H1 (cell line): ENCODE results near the gene GSTO2. TPM values are rescaled to one million over a fixed set of nuclear protein-coding genes. Genes with fewer than 3 reads are reported as not detected.

Source experiments
- CTCF ChIA-PET: fragments of 300-600 bp; sonication (Branson Sonifier 250); formaldehyde crosslinking; loops from one replicate; lab custom pipeline; 2021; ENCODE audit not compliant: partially characterized antibody; lab: Charles Lee
- POLR2A ChIA-PET: fragments of 300-600 bp; sonication (Branson Sonifier 250); formaldehyde crosslinking; loops from one replicate; lab custom pipeline; 2021; ENCODE audit warnings: inconsistent platforms; ENCODE audit not compliant: partially characterized antibody; lab: Charles Lee
- DNase-seq, 2 experiments: peaks; one replicate each; pipeline versions ENCODE4 v3.0.0 to v3.0.0-alpha.2; 2010 to 2022; ENCODE audit warnings: low spot score in 2 of 2, low read depth in 1 of 2, mixed read lengths in 1 of 2
- FAIRE-seq: peaks from 2 replicates; lab custom pipeline; 2011; peaks lifted over from hg19 to GRCh38; lab: Jason Lieb, UNC
- H2AFZ ChIP-seq: 2 replicates; pipeline ENCODE4 v1.8.1; 2012; ENCODE audit warnings: low read length, inconsistent platforms
- H2AK5ac ChIP-seq: 2 replicates; pipeline ENCODE4 v1.6.1; 2013; ENCODE audit warnings: low read depth, low read length
- H2BK120ac ChIP-seq: replicated peaks from 2 replicates; pipeline ENCODE3; 2013; ENCODE audit warnings: low read depth, low read length, inconsistent platforms
- H2BK12ac ChIP-seq: 2 replicates; pipeline ENCODE4 v1.6.1; 2013; ENCODE audit warnings: low read depth, low read length
- H2BK15ac ChIP-seq: 2 replicates; pipeline ENCODE4 v1.6.1; 2013; ENCODE audit warnings: low read length
- H2BK20ac ChIP-seq: 2 replicates; pipeline ENCODE4 v1.6.1; 2013; ENCODE audit warnings: low read length
- H2BK5ac ChIP-seq: 2 replicates; pipeline ENCODE4 v1.6.1; 2013; ENCODE audit warnings: low read depth, low read length
- H3K14ac ChIP-seq: 2 replicates; pipeline ENCODE4 v1.6.1; 2013; ENCODE audit warnings: inconsistent platforms; ENCODE audit not compliant: insufficient read length
- H3K18ac ChIP-seq: 2 replicates; pipeline ENCODE4 v1.6.1; 2013; ENCODE audit warnings: low read length; ENCODE audit errors: extremely low read depth
- H3K23ac ChIP-seq: 2 replicates; pipeline ENCODE4 v1.6.1; 2013; ENCODE audit warnings: inconsistent platforms; ENCODE audit not compliant: insufficient read length
- H3K23me2 ChIP-seq: 2 replicates; pipeline ENCODE4 v1.6.1; 2013; ENCODE audit warnings: low read depth, low read length
- H3K27ac ChIP-seq: 2 replicates; pipeline ENCODE4 v1.6.1; 2011; ENCODE audit warnings: low read depth, low read length, inconsistent platforms
- H3K27me3 ChIP-seq, 4 experiments: replicated peaks in 1 of 4; 1 replicate in 1 of 4; 2 replicates in 3 of 4; pipeline versions ENCODE4 v1.6.1 to v1.8.1; 2011 to 2013; ENCODE audit warnings: low read length in 3 of 4, mild to moderate bottlenecking in 3 of 4, inconsistent platforms in 2 of 4, mixed read lengths in 2 of 4, moderate library complexity in 1 of 4; ENCODE audit not compliant: control insufficient read depth in 3 of 4, insufficient read depth in 3 of 4; ENCODE audit errors: extremely low read depth in 1 of 4
- H3K36me3 ChIP-seq, 4 experiments: 2 replicates each; pipeline versions ENCODE4 v1.6.1 to v1.8.1; 2011 to 2013; ENCODE audit warnings: mild to moderate bottlenecking in 4 of 4, low read length in 3 of 4, moderate library complexity in 2 of 4, control low read depth in 1 of 4, inconsistent platforms in 1 of 4; ENCODE audit not compliant: insufficient read depth in 4 of 4, control insufficient read depth in 2 of 4
- H3K4ac ChIP-seq: replicated peaks from 2 replicates; pipeline ENCODE3; 2013; ENCODE audit warnings: low read length, low read depth, mixed read lengths, inconsistent platforms; ENCODE audit not compliant: insufficient read length
- H3K4me1 ChIP-seq, 4 experiments: replicated peaks in 1 of 4; 1 replicate in 1 of 4; 2 replicates in 3 of 4; pipeline versions ENCODE4 v1.6.1 to v1.8.1; 2011 to 2013; ENCODE audit warnings: low read length in 3 of 4, inconsistent platforms in 2 of 4, mixed read lengths in 1 of 4; ENCODE audit not compliant: insufficient read depth in 4 of 4, control insufficient read depth in 3 of 4
- H3K4me2 ChIP-seq, 2 experiments: 2 replicates each; pipeline versions ENCODE4 v1.6.1 to v1.8.1; 2011 to 2013; ENCODE audit warnings: low read depth in 2 of 2, low read length in 2 of 2, control low read depth in 1 of 2, inconsistent platforms in 1 of 2, mild to moderate bottlenecking in 1 of 2; ENCODE audit not compliant: insufficient read depth in 1 of 2
- H3K4me3 ChIP-seq, 4 experiments: fragments of 200-600, 300-600 bp in 1 of 4; sonication (generic), shearing (Covaris generic), sonication (Bioruptor Twin) in 1 of 4; 2 replicates each; pipeline versions ENCODE4 v1.5.1 to v1.8.1; 2011 to 2016; ENCODE audit warnings: low read length in 4 of 4, low read depth in 3 of 4, control low read depth in 2 of 4, inconsistent platforms in 2 of 4, mild to moderate bottlenecking in 2 of 4, mixed read lengths in 1 of 4, moderate library complexity in 1 of 4; ENCODE audit not compliant: insufficient read depth in 2 of 4; ENCODE audit errors: extremely low read depth in 1 of 4
- H3K56ac ChIP-seq: replicated peaks from 2 replicates; pipeline ENCODE3; 2013; ENCODE audit warnings: low read depth, mild to moderate bottlenecking, mixed read lengths, low read length, inconsistent platforms; ENCODE audit not compliant: insufficient read length
- H3K79me1 ChIP-seq: 2 replicates; pipeline ENCODE4 v1.6.1; 2013; ENCODE audit warnings: low read depth, low read length, control low read depth
- H3K79me2 ChIP-seq, 2 experiments: 2 replicates each; pipeline versions ENCODE4 v1.6.1 to v1.8.1; 2012 to 2013; ENCODE audit warnings: low read length in 2 of 2, mild to moderate bottlenecking in 2 of 2, inconsistent platforms in 1 of 2; ENCODE audit not compliant: insufficient read depth in 2 of 2, control insufficient read depth in 1 of 2
- H3K9ac ChIP-seq, 4 experiments: replicated peaks in 1 of 4; 1 replicate in 1 of 4; 2 replicates in 3 of 4; pipeline versions ENCODE4 v1.6.1 to v1.8.1; 2011 to 2013; ENCODE audit warnings: low read depth in 3 of 4, low read length in 3 of 4, control low read depth in 2 of 4, mild to moderate bottlenecking in 2 of 4, moderate library complexity in 2 of 4, inconsistent platforms in 1 of 4; ENCODE audit errors: extremely low read depth in 1 of 4
- H3K9me3 ChIP-seq, 2 experiments: 2 replicates each; pipeline versions ENCODE4 v1.6.1 to v1.8.1; 2012 to 2013; ENCODE audit warnings: mild to moderate bottlenecking in 2 of 2, moderate library complexity in 2 of 2, control low read depth in 1 of 2, inconsistent platforms in 1 of 2, low read depth in 1 of 2, low read length in 1 of 2, mixed read lengths in 1 of 2; ENCODE audit not compliant: insufficient read depth in 2 of 2
- H4K20me1 ChIP-seq, 2 experiments: replicated peaks in 1 of 2; 2 replicates each; pipeline versions ENCODE3 to v1.8.1; 2011 to 2013; ENCODE audit warnings: inconsistent platforms in 2 of 2, low read length in 2 of 2, mild to moderate bottlenecking in 1 of 2; ENCODE audit not compliant: insufficient read depth in 2 of 2, control insufficient read depth in 1 of 2
- H4K5ac ChIP-seq: 2 replicates; pipeline ENCODE4 v1.6.1; 2013; ENCODE audit warnings: low read length, low read depth, mixed read lengths, inconsistent platforms; ENCODE audit not compliant: insufficient read length
- H4K8ac ChIP-seq: 2 replicates; pipeline ENCODE4 v1.8.0; 2013; ENCODE audit warnings: mild to moderate bottlenecking, moderate library complexity, low read length, inconsistent platforms; ENCODE audit not compliant: insufficient read depth; ENCODE audit errors: extremely low read depth
- H4K91ac ChIP-seq: replicated peaks from 2 replicates; pipeline ENCODE3; 2013; ENCODE audit warnings: low read length, mixed read lengths, inconsistent platforms; ENCODE audit not compliant: insufficient read length
- CREB1 ChIP-seq: IDR thresholded peaks from 2 replicates; pipeline ENCODE4 v1.6.1; 2012; ENCODE audit warnings: inconsistent platforms
- HDAC6 ChIP-seq: IDR thresholded peaks from one replicate; pipeline ENCODE4 v1.7.1; 2012; ENCODE audit warnings: low read depth, mild to moderate bottlenecking, inconsistent platforms, low read length, moderate library complexity
- JUND ChIP-seq: IDR thresholded peaks from 2 replicates; pipeline ENCODE4 v1.6.1; 2011; ENCODE audit warnings: mild to moderate bottlenecking, improper control_type of control experiment, low read length
- RAD21 ChIP-seq, 2 experiments: IDR thresholded peaks in 1 of 2; conservative IDR thresholded peaks in 1 of 2; 2 replicates each; pipeline ENCODE4 v1.6.1; 2011; ENCODE audit warnings: low read depth in 2 of 2, low read length in 2 of 2, improper control_type of control experiment in 1 of 2, inconsistent platforms in 1 of 2, mild to moderate bottlenecking in 1 of 2, moderate library complexity in 1 of 2
- RXRA ChIP-seq: IDR thresholded peaks from 2 replicates; pipeline ENCODE4 v1.6.1; 2011; ENCODE audit warnings: low read depth, mild to moderate bottlenecking, low read length, moderate library complexity; ENCODE audit not compliant: insufficient read depth
- SIN3A ChIP-seq, 2 experiments: IDR thresholded peaks in 1 of 2; conservative IDR thresholded peaks in 1 of 2; 2 replicates each; pipeline ENCODE4 v1.6.1; 2011 to 2012; ENCODE audit warnings: low read length in 2 of 2, improper control_type of control experiment in 1 of 2, low read depth in 1 of 2, mild to moderate bottlenecking in 1 of 2
- WGBS, 2 experiments: shearing (Covaris generic) in 1 of 2; methylation state at CpG; one replicate each; pipeline versions ENCODE4 v1.1.6 to v1.1.7; 2013 to 2015; ENCODE audit warnings: low lambda C conversion rate in 2 of 2, mixed read lengths in 2 of 2, inconsistent platforms in 1 of 2, low coverage in 1 of 2, missing lambda C conversion rate in 1 of 2; ENCODE audit not compliant: insufficient replicate concordance in 2 of 2, insufficient coverage in 1 of 2, insufficient read length in 1 of 2; ENCODE audit errors: extremely low coverage in 1 of 2, missing lambda C conversion rate in 1 of 2; 5-methylcytosine and 5-hydroxymethylcytosine counted together
- polyA plus RNA-seq, 7 experiments: library from polyadenylated mRNA; depleted of rRNA in 3 of 7; stranded (reverse) in 5 of 7; unstranded in 2 of 7; fragments of >200 nt in 5 of 7; fragments of 200-250 nt in 2 of 7; gene quantifications; 1 replicate in 5 of 7; 2 replicates in 1 of 7; 4 replicates in 1 of 7; pipeline versions ENCODE4 v1.2.1 to v1.2.3, GENCODE V29; 2011 to 2013; ENCODE audit warnings: missing spikeins in 2 of 7, mixed read lengths in 2 of 7
- total RNA-seq: library from RNA; stranded (reverse); fragmentation: NEBNext Ultra II Directional; extraction: Animal tissue kit (Norgen Biotek cat#: 25700); gene quantifications from 2 replicates; pipeline ENCODE4 v1.2.1, GENCODE V29; 2021
- TF ChIP-seq, protein P1 (sequence below), 3 experiments: IDR thresholded peaks; 1 replicate in 2 of 3; 2 replicates in 1 of 3; pipeline versions ENCODE4 v1.5.1 to v1.6.1; 2011; ENCODE audit warnings: low read length in 3 of 3, mild to moderate bottlenecking in 3 of 3, inconsistent platforms in 2 of 3, low read depth in 1 of 3, moderate library complexity in 1 of 3; ENCODE audit not compliant: insufficient read depth in 1 of 3; ENCODE audit errors: control extremely low read depth in 1 of 3

The GSTO2 gene
- total and polyA plus RNA-seq, 2 of the 8 experiments (the other 6 are each of a cell fraction or from before 2014, with no cell fraction given) = 13.1 to 41.7 TPM

DNA sequence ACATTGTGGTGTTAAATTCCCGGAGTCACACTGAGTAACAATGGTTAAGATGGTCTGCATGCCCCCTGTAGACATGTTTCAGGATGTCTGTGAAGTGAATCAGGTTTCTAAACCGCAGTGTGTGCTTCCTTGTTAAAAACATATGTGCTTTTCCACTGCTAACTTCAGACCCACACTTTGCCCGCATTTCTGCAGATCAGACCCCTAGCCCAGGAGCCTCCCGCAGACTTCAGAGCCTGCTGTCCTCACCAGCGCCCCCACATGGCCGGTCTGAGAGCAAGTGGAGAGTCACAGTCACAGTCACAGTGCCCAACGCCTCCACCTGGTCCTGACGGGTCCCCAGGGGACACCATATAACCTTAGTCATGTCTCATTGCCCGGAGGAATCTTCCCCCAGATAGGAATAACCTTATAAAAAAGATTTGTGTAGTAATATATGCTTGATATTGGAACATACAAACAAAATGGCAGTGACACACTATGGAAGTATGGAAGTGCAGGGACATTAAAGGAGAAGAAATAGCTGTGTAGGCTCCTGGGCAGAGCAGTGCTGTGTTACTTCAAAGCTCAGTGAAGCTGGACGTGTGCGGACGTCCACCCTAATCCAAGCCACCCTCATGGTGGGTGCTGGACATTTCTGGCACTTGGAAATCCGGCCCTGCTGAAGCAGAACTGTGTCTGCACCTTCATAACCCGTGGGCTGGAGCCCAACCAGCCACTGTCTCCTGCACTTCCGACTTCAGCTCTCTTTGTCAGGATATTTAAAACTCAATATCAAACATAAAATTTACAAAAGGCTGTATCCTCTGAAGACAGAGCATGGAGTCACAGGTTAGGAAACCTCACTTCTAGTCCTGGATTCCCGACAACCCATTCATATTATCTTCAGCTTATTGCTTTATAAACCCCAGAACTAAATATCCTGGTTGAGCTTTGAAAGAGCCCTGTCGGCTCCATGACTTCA, 29.0 kb downstream of the GSTO2 start:
- Histone ChIP-seq H3K36me3 (peaks cover 0 to 2% (median 0%) of the 10 kb centered on the region in 4 experiments; a peak in 2 of 8 replicates), H3K9ac (no peak overlapping the region), H3K56ac (no peak overlapping the region)

More for the DNA sequence above, 29.0 kb downstream of the GSTO2 start:
- FAIRE-seq (peak; percentile 36), DNase-seq (peak; percentile 50 to 93)
- ChIA-PET CTCF (interaction anchor here (0.6 to 16.1 kb wide), 20 partner anchors 9 to 326 kb away, joined by 3 to 379 read pairs (median 4); partner anchors contain the start of gene CFAP58), POLR2A (interaction anchor here (0.6 to 2.0 kb wide), 4 partner anchors 9 to 32 kb away, joined by 3 to 7 read pairs (median 4); no protein-coding TSS in a partner anchor)
- no peaks in the 10 kb centered on the region for H3K79me2 ChIP-seq
- no peak overlapping the region for H3K18ac ChIP-seq
- H2BK120ac ChIP-seq = no peak overlapping the region
- no peak overlapping the region for H4K8ac ChIP-seq
- no peaks in the 10 kb centered on the region for H4K20me1 ChIP-seq
- no peak overlapping the region for H2BK20ac ChIP-seq
- H3K4me1 ChIP-seq = no peaks in the 10 kb centered on the region
- no peak overlapping the region for H2BK12ac ChIP-seq
- H3K79me1 ChIP-seq = no peaks in the 10 kb centered on the region
- no peak overlapping the region for H4K91ac ChIP-seq
- no peak overlapping the region for H2AFZ ChIP-seq
- H3K4me2 ChIP-seq = no peak overlapping the region
- H3K27me3 ChIP-seq = no peaks in the 10 kb centered on the region
- H3K27ac ChIP-seq = no peak overlapping the region
- no peak overlapping the region for H4K5ac ChIP-seq
- H2BK15ac ChIP-seq = no peak overlapping the region
- H2BK5ac ChIP-seq = no peak overlapping the region
- no peak overlapping the region for H3K23ac ChIP-seq
- no peak overlapping the region for H3K14ac ChIP-seq
- H2AK5ac ChIP-seq = no peak overlapping the region
- WGBS, 2 experiments = 68% methylated on average over 17 of the region's 17 CpGs; no CpG with 5 or more reads in 1 of the 2 experiments
- TF ChIP-seq SIN3A (conservative IDR thresholded peaks at IDR 0.05 in 1 of 2, IDR thresholded peaks at IDR 0.05 in 1 of 2; ENCODE audit: low read depth in 1 of 2, low read length in 2 of 2) (0 out of 4 replicates have a peak, but pooled peaks of 1 of the 2 experiments have one; percentile 34), CREB1 (peak; percentile 56; the same call in 1 of the 2 replicates), HDAC6 (no peak), RXRA (no peak), RAD21 (IDR thresholded peaks at IDR 0.05 in 1 of 2, conservative IDR thresholded peaks at IDR 0.05 in 1 of 2; ENCODE audit: low read depth in 2 of 2, low read length in 2 of 2) (peak; percentile 43 to 64), JUND (0 out of 2 replicates have a peak, but pooled peaks have one; percentile 52)
- TF ChIP-seq, protein P1, sequence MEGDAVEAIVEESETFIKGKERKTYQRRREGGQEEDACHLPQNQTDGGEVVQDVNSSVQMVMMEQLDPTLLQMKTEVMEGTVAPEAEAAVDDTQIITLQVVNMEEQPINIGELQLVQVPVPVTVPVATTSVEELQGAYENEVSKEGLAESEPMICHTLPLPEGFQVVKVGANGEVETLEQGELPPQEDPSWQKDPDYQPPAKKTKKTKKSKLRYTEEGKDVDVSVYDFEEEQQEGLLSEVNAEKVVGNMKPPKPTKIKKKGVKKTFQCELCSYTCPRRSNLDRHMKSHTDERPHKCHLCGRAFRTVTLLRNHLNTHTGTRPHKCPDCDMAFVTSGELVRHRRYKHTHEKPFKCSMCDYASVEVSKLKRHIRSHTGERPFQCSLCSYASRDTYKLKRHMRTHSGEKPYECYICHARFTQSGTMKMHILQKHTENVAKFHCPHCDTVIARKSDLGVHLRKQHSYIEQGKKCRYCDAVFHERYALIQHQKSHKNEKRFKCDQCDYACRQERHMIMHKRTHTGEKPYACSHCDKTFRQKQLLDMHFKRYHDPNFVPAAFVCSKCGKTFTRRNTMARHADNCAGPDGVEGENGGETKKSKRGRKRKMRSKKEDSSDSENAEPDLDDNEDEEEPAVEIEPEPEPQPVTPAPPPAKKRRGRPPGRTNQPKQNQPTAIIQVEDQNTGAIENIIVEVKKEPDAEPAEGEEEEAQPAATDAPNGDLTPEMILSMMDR (IDR thresholded peaks at IDR 0.05; ENCODE audit: control extremely low read depth in 1 of 3, insufficient read depth in 1 of 3, low read depth in 1 of 3, low read length in 3 of 3) = peak; percentile 88 to 96 (median 94)
- H3K4me3 ChIP-seq = no peak overlapping the region
- H3K9me3 ChIP-seq = peaks cover 0 to 3% of the 10 kb centered on the region in 2 experiments; a peak in 1 of 4 replicates
- H3K23me2 ChIP-seq = no peaks in the 10 kb centered on the region
- no peak overlapping the region for H3K4ac ChIP-seq
